A549 (cell line): ENCODE data around the gene VPS26A. TPM values are rescaled to one million over a fixed set of nuclear protein-coding genes. Genes with fewer than 3 reads are reported as not detected.

Experiments
- ATAC-seq, 2 experiments: fragments of 200-7000 bp in 1 of 2; fragments of >200 bp in 1 of 2; cut with Nextera tagmentation in 1 of 2; cut with Tn5 transposase in 1 of 2; 3 replicates each; pipeline versions ENCODE4 v1.8.0 to v1.9.1; 2018 to 2020; ENCODE audit warnings: mild to moderate bottlenecking in 1 of 2, moderate library complexity in 1 of 2
- CTCF ChIA-PET: fragments of 300-600 bp; sonication (Branson Sonifier 250); formaldehyde crosslinking; extraction: SDS; loops from one replicate; lab custom pipeline; 2021; ENCODE audit warnings: antibody characterized with exemption, inconsistent platforms; lab: Yijun Ruan, JAX
- POLR2A ChIA-PET: fragments of 350-600 bp; formaldehyde crosslinking; extraction: SDS; loops from one replicate; lab custom pipeline; 2021; ENCODE audit warnings: antibody characterized with exemption, inconsistent platforms; lab: Yijun Ruan, JAX
- DNase-seq, 2 experiments: peaks; one replicate each; pipeline versions ENCODE4 v3.0.0 to v3.0.0-alpha.2; 2011 to 2016; ENCODE audit warnings: low read depth in 1 of 2, low spot score in 1 of 2
- FAIRE-seq: peaks from 2 replicates; lab custom pipeline; 2011; peaks lifted over from hg19 to GRCh38; lab: Jason Lieb, UNC
- H3K27ac ChIP-seq, 2 experiments: fragments of >200 bp; sonication (Bioruptor Twin); formaldehyde crosslinking; 3 replicates each; pipeline ENCODE4 v1.5.1; 2016 to 2017
- H3K4me1 ChIP-seq: fragments of >200 bp; sonication (Bioruptor Twin); formaldehyde crosslinking; 3 replicates; pipeline ENCODE4 v1.6.1; 2016
- H3K4me2 ChIP-seq: fragments of >200 bp; sonication (Bioruptor Twin); formaldehyde crosslinking; 3 replicates; pipeline ENCODE4 v1.6.1; 2016
- H3K4me3 ChIP-seq: fragments of >200 bp; sonication (Bioruptor Twin); formaldehyde crosslinking; 3 replicates; pipeline ENCODE4 v1.5.1; 2016
- H3K9me3 ChIP-seq: fragments of >200 bp; sonication (Bioruptor Twin); formaldehyde crosslinking; 3 replicates; pipeline ENCODE4 v1.6.1; 2016
- CBX8 ChIP-seq: fragments of 200-600 bp; sonication (generic); IDR thresholded peaks from 2 replicates; pipeline ENCODE4 v1.6.1; 2016
- GATA3 ChIP-seq: IDR thresholded peaks from 2 replicates; pipeline ENCODE4 v1.6.1; 2012; ENCODE audit warnings: borderline replicate concordance
- HDAC2 ChIP-seq: fragments of 200-600 bp; sonication (generic); IDR thresholded peaks from 2 replicates; pipeline ENCODE4 v1.6.1; 2016
- HEYL ChIP-seq: fragments of 250-450 bp; sonication (Bioruptor Pico); IDR thresholded peaks from 2 replicates; pipeline ENCODE4 v1.8.0; 2021; ENCODE audit warnings: mild to moderate bottlenecking, moderate library complexity
- JUN ChIP-seq, 2 experiments: fragments of >200 bp; sonication (Bioruptor Twin); formaldehyde crosslinking; IDR thresholded peaks; 2 replicates in 1 of 2; 3 replicates in 1 of 2; pipeline ENCODE4 v1.6.1; 2016 to 2017
- MAZ ChIP-seq: fragments of 150-350 bp; IDR thresholded peaks from 2 replicates; pipeline ENCODE4 v1.6.1; 2014; ENCODE audit warnings: antibody characterized with exemption, low read depth, low read length, borderline replicate concordance
- MYC ChIP-seq: IDR thresholded peaks from 2 replicates; pipeline ENCODE4 v1.6.1; 2012; ENCODE audit warnings: mild to moderate bottlenecking, inconsistent platforms, low read length, improper control_type of control experiment, borderline replicate concordance
- NFE2L2 ChIP-seq: fragments of 150-350 bp; conservative IDR thresholded peaks from 2 replicates; pipeline ENCODE4 v1.6.1; 2014; ENCODE audit warnings: low read length
- PHF8 ChIP-seq: fragments of 200-600 bp; sonication (generic); IDR thresholded peaks from 2 replicates; pipeline ENCODE4 v1.6.1; 2016; ENCODE audit warnings: low read depth, mild to moderate bottlenecking, antibody characterized with exemption, moderate library complexity, borderline replicate concordance
- POLR2A ChIP-seq: IDR thresholded peaks from 2 replicates; pipeline ENCODE4 v1.6.1; 2012; ENCODE audit warnings: mild to moderate bottlenecking, low read length
- RARB ChIP-seq: fragments of 250-450 bp; sonication (Bioruptor Pico); IDR thresholded peaks from 2 replicates; pipeline ENCODE4 v1.8.0; 2021; ENCODE audit warnings: mild to moderate bottlenecking, moderate library complexity
- REST ChIP-seq: fragments of 200-600 bp; sonication (generic); IDR thresholded peaks from 2 replicates; pipeline ENCODE4 v1.6.1; 2016; ENCODE audit warnings: antibody characterized with exemption, mild to moderate bottlenecking, moderate library complexity
- SREBF2 ChIP-seq: fragments of 450-650 bp; IDR thresholded peaks from 2 replicates; pipeline ENCODE4 v1.6.1; 2014; ENCODE audit warnings: mild to moderate bottlenecking, moderate library complexity
- WGBS: methylation state at CpG from one replicate; pipeline ENCODE4 v1.1.6; 2017; ENCODE audit errors: missing lambda C conversion rate; 5-methylcytosine and 5-hydroxymethylcytosine counted together
- polyA plus RNA-seq, 4 experiments: library from polyadenylated mRNA; depleted of rRNA in 3 of 4; stranded (reverse); fragments of >200 nt; fragmentation: RNase III in 1 of 4; extraction: RNeasy Plus Mini Kit Qiagen cat#74134 plus additional on column Dnase treatment in 1 of 4; gene quantifications; 2 replicates in 3 of 4; 3 replicates in 1 of 4; pipeline ENCODE4 v1.2.3, GENCODE V29; 2011 to 2017
- small RNA-seq, 6 experiments: library from RNA; depleted of rRNA; stranded (forward); fragments of <200 nt; gene quantifications; one replicate each; pipeline ENCODE3, GENCODE V24; 2012
- TF ChIP-seq, protein P1 (sequence below): fragments of 250-450 bp; sonication (Bioruptor Pico); IDR thresholded peaks from 2 replicates; pipeline ENCODE4 v1.5.0; 2020; ENCODE audit warnings: low read depth, mild to moderate bottlenecking, moderate library complexity
- TF ChIP-seq, protein P2 (sequence below): IDR thresholded peaks from 2 replicates; pipeline ENCODE4 v1.6.1; 2012
- TF ChIP-seq, protein P3 (sequence below): fragments of >200 bp; sonication (Bioruptor Twin); formaldehyde crosslinking; IDR thresholded peaks from 3 replicates; pipeline ENCODE4 v1.6.1; 2016

VPS26A gene
- polyA plus RNA-seq, 2 of the 4 experiments (the other 2 are of a cell fraction): 52.6 to 62.6 TPM

- TF ChIP-seq REST (no peak), SREBF2 (no peak), POLR2A (no peak), RARB (no peak), HEYL (CRISPR knock-in tag) (no peak), NFE2L2 (no peak), PHF8 (no peak), CBX8 (no peak), MAZ (no peak)
- TF ChIP-seq, protein P1, sequence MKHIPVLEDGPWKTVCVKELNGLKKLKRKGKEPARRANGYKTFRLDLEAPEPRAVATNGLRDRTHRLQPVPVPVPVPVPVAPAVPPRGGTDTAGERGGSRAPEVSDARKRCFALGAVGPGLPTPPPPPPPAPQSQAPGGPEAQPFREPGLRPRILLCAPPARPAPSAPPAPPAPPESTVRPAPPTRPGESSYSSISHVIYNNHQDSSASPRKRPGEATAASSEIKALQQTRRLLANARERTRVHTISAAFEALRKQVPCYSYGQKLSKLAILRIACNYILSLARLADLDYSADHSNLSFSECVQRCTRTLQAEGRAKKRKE (CRISPR knock-in tag): no peak
- TF ChIP-seq, all 56 proteins: peak for 0
Observed at GRCh38 chr10:69218831-69219230, 94.9 kb downstream of the VPS26A start (continued).

GRCh38 chr10:69220041-69220451 is 96.1 kb downstream of the VPS26A start, which contains the start of gene HKDC1:
TSS of gene HKDC1 (plus strand) at chr10:69220332. CDS start at chr10:69220436, 104 bp downstream.
- Histone ChIP-seq H3K27ac (peak within 1 kb of the TSS; percentile 81 to 91), H3K4me2 (peak within 1 kb of the TSS; percentile 77), H3K4me1 (peaks cover 74% of the 10 kb centered on the region), H3K9me3 (no peaks in the 10 kb centered on the region), H3K4me3 (peak within 1 kb of the TSS; percentile 55)
- ChIA-PET POLR2A (interaction anchor here (0.6 to 1.6 kb wide), 3 partner anchors 16 to 150 kb away, joined by 3 to 7 read pairs (median 3); partner anchors contain the start of gene SUPV3L1), CTCF (interaction anchor here (0.8 to 1.8 kb wide), 6 partner anchors 9 to 188 kb away, joined by 3 to 6 read pairs (median 4); no protein-coding TSS in a partner anchor)
- ATAC-seq: peak; percentile 68 to 79
- peak; percentile 36 for TF ChIP-seq POLR2A
- peak in 1 of 2 experiments; percentile 56; a peak in 2 of 5 replicates for TF ChIP-seq JUN (IDR thresholded peaks at IDR 0.05)
- TF ChIP-seq, protein P2, sequence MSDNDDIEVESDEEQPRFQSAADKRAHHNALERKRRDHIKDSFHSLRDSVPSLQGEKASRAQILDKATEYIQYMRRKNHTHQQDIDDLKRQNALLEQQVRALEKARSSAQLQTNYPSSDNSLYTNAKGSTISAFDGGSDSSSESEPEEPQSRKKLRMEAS: peak; percentile 48; the same call in 1 of the 2 replicates
- TF ChIP-seq GATA3: no peak
- TF ChIP-seq, protein P3, sequence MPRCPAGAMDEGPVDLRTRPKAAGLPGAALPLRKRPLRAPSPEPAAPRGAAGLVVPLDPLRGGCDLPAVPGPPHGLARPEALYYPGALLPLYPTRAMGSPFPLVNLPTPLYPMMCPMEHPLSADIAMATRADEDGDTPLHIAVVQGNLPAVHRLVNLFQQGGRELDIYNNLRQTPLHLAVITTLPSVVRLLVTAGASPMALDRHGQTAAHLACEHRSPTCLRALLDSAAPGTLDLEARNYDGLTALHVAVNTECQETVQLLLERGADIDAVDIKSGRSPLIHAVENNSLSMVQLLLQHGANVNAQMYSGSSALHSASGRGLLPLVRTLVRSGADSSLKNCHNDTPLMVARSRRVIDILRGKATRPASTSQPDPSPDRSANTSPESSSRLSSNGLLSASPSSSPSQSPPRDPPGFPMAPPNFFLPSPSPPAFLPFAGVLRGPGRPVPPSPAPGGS: peak; percentile 72; the same call in 1 of the 3 replicates
- WGBS: 5% methylated on average over 8 of the region's 8 CpGs
- FAIRE-seq: no peak
- DNase-seq: peak; percentile 69 to 84

DNA sequence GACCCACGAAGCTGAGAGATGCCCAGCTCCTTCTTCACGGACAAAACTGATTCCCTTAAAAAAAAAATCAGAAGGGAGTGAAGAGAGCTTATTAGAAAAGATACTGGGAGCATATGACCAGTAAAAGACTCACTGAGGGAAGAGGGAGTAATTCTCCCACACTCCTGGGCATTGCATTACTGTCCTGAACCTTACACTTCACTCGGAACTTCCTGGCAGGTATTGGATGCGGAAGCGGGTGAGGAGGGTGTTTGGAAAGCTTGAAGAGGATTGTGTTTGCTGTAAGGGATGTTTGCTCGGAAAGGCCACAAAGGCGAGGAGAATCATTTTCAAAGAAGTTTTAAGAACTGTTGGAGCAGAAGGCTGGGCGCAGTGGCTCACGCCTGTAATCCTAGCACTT is 96.5 kb downstream of the VPS26A start:
- POLR2A ChIA-PET: interaction anchor here (1.5 to 1.6 kb wide), 2 partner anchors 16 to 41 kb away, joined by 3 to 7 read pairs; partner anchors contain the start of gene SUPV3L1
- no peak for TF ChIP-seq HDAC2
- TF ChIP-seq SREBF2: no peak
- no peak for TF ChIP-seq MYC
- TF ChIP-seq, all 56 proteins: peak for 0
- no peaks in the 10 kb centered on the region for H3K9me3 ChIP-seq
- CTCF ChIA-PET: interaction anchor here (0.8 to 1.8 kb wide), 6 partner anchors 8 to 187 kb away, joined by 3 to 6 read pairs (median 4); no protein-coding TSS in a partner anchor
- FAIRE-seq: no peak
- peak overlapping the region; percentile 81 to 91 for H3K27ac ChIP-seq
- WGBS: 24% methylated on average over 9 of the region's 9 CpGs
- peak overlapping the region; percentile 77 for H3K4me2 ChIP-seq
- peaks cover 78% of the 10 kb centered on the region for H3K4me1 ChIP-seq
- peak; percentile 23 to 39 for DNase-seq
- ATAC-seq: peak; percentile 23 to 44; a peak in 4 of 6 replicates
- H3K4me3 ChIP-seq: peak overlapping the region; percentile 55

Small RNA genes lying within 50 kb of the gene (small RNA-seq; reads per million reads assigned to genes)
- 0 reads per million in 6 experiments for gene RF00017

Other genes with a start within 250 kb of the VPS26A start
- gene DDX50, start 222.9 kb upstream of the VPS26A start, polyA plus RNA-seq (2011; rRNA removed): 50.7 and 64.6 TPM in 2 replicates
- gene DDX50, start 222.9 kb upstream of the VPS26A start, polyA plus RNA-seq (2017; fragmentation: RNase III; extraction: RNeasy Plus Mini Kit Qiagen cat#74134 plus additional on column Dnase treatment): 35.1 to 36.1 TPM (median 35.6 TPM) in 3 replicates
- 142 and 218 TPM in 2 replicates for gene DDX21, start 168.0 kb upstream of the VPS26A start, polyA plus RNA-seq (2011; rRNA removed)
- 113 to 137 TPM (median 113 TPM) in 3 replicates for gene DDX21, start 168.0 kb upstream of the VPS26A start, polyA plus RNA-seq (2017; fragmentation: RNase III; extraction: RNeasy Plus Mini Kit Qiagen cat#74134 plus additional on column Dnase treatment)
- gene KIFBP, start 135.4 kb upstream of the VPS26A start, polyA plus RNA-seq (2011; rRNA removed): 43.7 and 53.8 TPM in 2 replicates
- 35.2 to 36.1 TPM (median 35.4 TPM) in 3 replicates for gene KIFBP, start 135.4 kb upstream of the VPS26A start, polyA plus RNA-seq (2017; fragmentation: RNase III; extraction: RNeasy Plus Mini Kit Qiagen cat#74134 plus additional on column Dnase treatment)
- gene SRGN, start 36.1 kb upstream of the VPS26A start, polyA plus RNA-seq (2011; rRNA removed): 88.7 TPM in 2 replicates
- gene SRGN, start 36.1 kb upstream of the VPS26A start, polyA plus RNA-seq (2017; fragmentation: RNase III; extraction: RNeasy Plus Mini Kit Qiagen cat#74134 plus additional on column Dnase treatment): 50.5 to 59.3 TPM (median 51.9 TPM) in 3 replicates
- gene SUPV3L1, start 56.1 kb downstream of the VPS26A start, polyA plus RNA-seq (2011; rRNA removed): 55.5 and 57.4 TPM in 2 replicates
- gene SUPV3L1, start 56.1 kb downstream of the VPS26A start, polyA plus RNA-seq (2017; fragmentation: RNase III; extraction: RNeasy Plus Mini Kit Qiagen cat#74134 plus additional on column Dnase treatment): 31.4 to 35.0 TPM (median 31.9 TPM) in 3 replicates
- gene HKDC1, start 96.2 kb downstream of the VPS26A start, polyA plus RNA-seq (2011; rRNA removed): 28.5 and 32.8 TPM in 2 replicates
- 24.0 to 33.2 TPM (median 32.5 TPM) in 3 replicates for gene HKDC1, start 96.2 kb downstream of the VPS26A start, polyA plus RNA-seq (2017; fragmentation: RNase III; extraction: RNeasy Plus Mini Kit Qiagen cat#74134 plus additional on column Dnase treatment)
- gene HK1, start 154.3 kb downstream of the VPS26A start, polyA plus RNA-seq (2011; rRNA removed): 17.3 and 21.6 TPM in 2 replicates
- 50.6 to 58.9 TPM (median 51.3 TPM) in 3 replicates for gene HK1, start 154.3 kb downstream of the VPS26A start, polyA plus RNA-seq (2017; fragmentation: RNase III; extraction: RNeasy Plus Mini Kit Qiagen cat#74134 plus additional on column Dnase treatment)